ENCODE measurements around the gene UAP1. TPM values are rescaled to one million over a fixed set of nuclear protein-coding genes. Genes with fewer than 3 reads are reported as not detected.
A peak's percentile ranks its signal among the peaks of the same experiment; 100 is the strongest.

UAP1 gene
- total RNA-seq, 2 donors from 2014 or later, result 36.4 to 39.4 TPM

DNA sequence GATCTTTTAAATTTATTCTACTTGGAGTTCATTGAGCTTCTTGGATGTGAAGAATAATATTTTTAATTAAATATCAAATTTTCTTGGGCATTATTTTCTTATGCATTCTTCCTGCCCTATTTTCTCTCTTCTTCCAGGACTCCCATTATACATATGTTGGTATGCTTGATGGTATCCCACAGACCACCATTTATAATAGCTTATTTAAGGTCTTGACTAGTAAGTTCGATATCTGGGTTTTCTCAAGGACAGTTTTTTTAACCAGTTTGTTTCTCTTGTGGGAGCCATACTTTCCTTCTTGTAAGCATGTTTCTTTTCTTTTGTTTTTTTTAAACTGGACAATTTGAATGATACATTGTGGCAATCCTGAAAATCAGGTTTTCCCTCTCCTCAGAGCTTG lies 55.3 kb downstream of the UAP1 start:
- H3K27me3 Mint-ChIP-seq (ENCODE audit: insufficient read depth), result no peaks in the 10 kb centered on the region
- H3K4me3 Mint-ChIP-seq, result no peak overlapping the region
- 88 to 100% methylated on average over 1 of the region's 1 CpG for WGBS, 2 experiments (ENCODE audit: insufficient coverage in 1 of 2, insufficient read length in 1 of 2)
- H3K9me3 ChIP-seq (ENCODE audit: control insufficient read depth, low read length), result peaks cover 34% of the 10 kb centered on the region
- H3K36me3 Mint-ChIP-seq (ENCODE audit: low read depth), result peaks cover 3% of the 10 kb centered on the region
- H3K27ac Mint-ChIP-seq, result no peak overlapping the region
- peaks cover 25% of the 10 kb centered on the region for H3K9me3 Mint-ChIP-seq
- no peaks in the 10 kb centered on the region for H3K36me3 ChIP-seq (ENCODE audit: control insufficient read depth, insufficient read depth, low read length)
- no peaks in the 10 kb centered on the region for H3K27me3 ChIP-seq (ENCODE audit: control insufficient read depth, insufficient read depth, low read length, poor library complexity, severe bottlenecking)
- H3K9ac ChIP-seq (ENCODE audit: extremely low read depth, low read length, poor library complexity, severe bottlenecking), result no peak overlapping the region
- DNase-seq, result no peak
- no peak for TF ChIP-seq CTCF (conservative IDR thresholded peaks at IDR 0.05)
- H3K27ac ChIP-seq (ENCODE audit: low read depth, low read length), result no peak overlapping the region
- H3K4me1 ChIP-seq (ENCODE audit: control insufficient read depth, insufficient read depth, low read length), result no peaks in the 10 kb centered on the region
- H3K4me1 Mint-ChIP-seq, result no peaks in the 10 kb centered on the region
- peak overlapping the region; percentile 26 for H3K4me3 ChIP-seq (ENCODE audit: low read length)

DNA sequence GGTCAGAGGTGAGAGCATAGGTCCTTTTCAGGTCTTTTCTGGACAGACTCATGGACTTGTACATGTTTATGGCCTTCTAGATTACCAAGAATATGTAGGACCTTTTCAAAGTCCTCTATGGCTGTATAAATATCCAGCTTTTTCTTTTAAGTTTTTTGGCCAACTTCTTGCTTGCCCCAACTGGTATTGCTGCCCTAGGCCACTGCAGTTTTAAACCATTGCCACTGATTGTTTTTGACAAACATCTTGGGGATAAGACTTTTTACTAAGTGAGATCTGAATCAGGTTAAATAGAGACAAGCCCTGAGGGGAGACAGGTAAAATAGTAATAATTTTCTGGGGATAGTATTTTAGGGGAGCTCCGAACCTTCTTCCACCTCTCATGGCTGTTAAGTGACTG lies 56.0 kb downstream of the UAP1 start:
- H3K9ac ChIP-seq (ENCODE audit: extremely low read depth, low read length, poor library complexity, severe bottlenecking), result no peak overlapping the region
- no peak for TF ChIP-seq CTCF (conservative IDR thresholded peaks at IDR 0.05)
- H3K27me3 Mint-ChIP-seq (ENCODE audit: insufficient read depth), result no peaks in the 10 kb centered on the region
- H3K27ac Mint-ChIP-seq, result no peak overlapping the region
- H3K9me3 Mint-ChIP-seq, result peaks cover 25% of the 10 kb centered on the region
- H3K36me3 Mint-ChIP-seq (ENCODE audit: low read depth), result peaks cover 3% of the 10 kb centered on the region
- H3K4me1 ChIP-seq (ENCODE audit: control insufficient read depth, insufficient read depth, low read length), result no peaks in the 10 kb centered on the region
- H3K4me3 Mint-ChIP-seq, result no peak overlapping the region
- H3K27ac ChIP-seq (ENCODE audit: low read depth, low read length), result no peak overlapping the region
- no peak for DNase-seq
- peak overlapping the region; percentile 26 for H3K4me3 ChIP-seq (ENCODE audit: low read length)
- no peaks in the 10 kb centered on the region for H3K27me3 ChIP-seq (ENCODE audit: control insufficient read depth, insufficient read depth, low read length, poor library complexity, severe bottlenecking)
- no peaks in the 10 kb centered on the region for H3K4me1 Mint-ChIP-seq
- peaks cover 34% of the 10 kb centered on the region for H3K9me3 ChIP-seq (ENCODE audit: control insufficient read depth, low read length)
- H3K36me3 ChIP-seq (ENCODE audit: control insufficient read depth, insufficient read depth, low read length), result no peaks in the 10 kb centered on the region
- WGBS, 2 experiments (ENCODE audit: insufficient coverage in 1 of 2, insufficient read length in 1 of 2), result 90% methylated on average over 1 of the region's 1 CpG; no CpG with 5 or more reads in 1 of the 2 experiments

GRCh38 chr1:162619076-162619475 lies 57.6 kb downstream of the UAP1 start:
- peaks cover 34% of the 10 kb centered on the region for H3K9me3 ChIP-seq (ENCODE audit: control insufficient read depth, low read length)
- H3K36me3 ChIP-seq (ENCODE audit: control insufficient read depth, insufficient read depth, low read length), result no peaks in the 10 kb centered on the region
- Mint-ChIP-seq H3K27ac (no peak overlapping the region), H3K27me3 (ENCODE audit: insufficient read depth) (no peaks in the 10 kb centered on the region), H3K36me3 (ENCODE audit: low read depth) (peaks cover 3% of the 10 kb centered on the region), H3K4me3 (no peak overlapping the region), H3K9me3 (peaks cover 24% of the 10 kb centered on the region), H3K4me1 (no peaks in the 10 kb centered on the region)
- no peak overlapping the region for H3K27ac ChIP-seq (ENCODE audit: low read depth, low read length)
- no peaks in the 10 kb centered on the region for H3K4me1 ChIP-seq (ENCODE audit: control insufficient read depth, insufficient read depth, low read length)
- no peaks in the 10 kb centered on the region for H3K27me3 ChIP-seq (ENCODE audit: control insufficient read depth, insufficient read depth, low read length, poor library complexity, severe bottlenecking)
- no peak overlapping the region for H3K4me3 ChIP-seq (ENCODE audit: low read length)
- WGBS, 2 experiments (ENCODE audit: insufficient coverage in 1 of 2, insufficient read length in 1 of 2), result 94% methylated on average over 2 of the region's 3 CpGs; no CpG with 5 or more reads in 1 of the 2 experiments
- no peak for DNase-seq
- H3K9ac ChIP-seq (ENCODE audit: extremely low read depth, low read length, poor library complexity, severe bottlenecking), result no peak overlapping the region
- no peak for TF ChIP-seq CTCF (conservative IDR thresholded peaks at IDR 0.05)

All from endodermal cell (in vitro differentiated cells).